HG03108 (cell line): ENCODE results near the gene DNA2.
A peak's percentile ranks its signal among the peaks of the same experiment; 100 is the strongest.
"Not testable (repeated sequence)": the region's sequence is repeated elsewhere in the genome, so short reads cannot be mapped to it uniquely, and the experiment has no call there.

ENCODE experiments used
- ATAC-seq: cut with Tn5 transposase; IDR thresholded peaks from one replicate; pipeline ENCODE4 v1.9.1; 2021; ENCODE audit warnings: moderate library complexity; ENCODE audit not compliant: unreplicated experiment

DNA2 gene

DNA sequence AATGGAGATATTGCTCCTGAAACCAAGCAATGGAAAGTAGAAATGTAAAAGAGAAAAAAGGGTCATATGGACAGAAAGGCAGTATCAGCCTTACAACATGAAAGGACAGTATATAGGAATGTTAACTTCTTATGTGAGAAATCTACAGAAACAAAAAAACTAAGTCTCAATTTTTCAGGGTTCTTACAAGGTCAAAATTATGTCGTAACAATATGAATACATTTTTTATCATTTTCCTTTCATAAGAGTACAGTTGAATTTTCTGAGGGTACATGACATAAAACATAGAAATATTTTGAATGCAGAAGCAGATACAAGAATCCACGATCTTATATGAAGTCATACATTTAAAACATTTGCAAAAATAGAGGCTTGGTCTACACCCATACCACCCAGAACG, 10.7 kb downstream of the DNA2 start:
- no peak for ATAC-seq

DNA sequence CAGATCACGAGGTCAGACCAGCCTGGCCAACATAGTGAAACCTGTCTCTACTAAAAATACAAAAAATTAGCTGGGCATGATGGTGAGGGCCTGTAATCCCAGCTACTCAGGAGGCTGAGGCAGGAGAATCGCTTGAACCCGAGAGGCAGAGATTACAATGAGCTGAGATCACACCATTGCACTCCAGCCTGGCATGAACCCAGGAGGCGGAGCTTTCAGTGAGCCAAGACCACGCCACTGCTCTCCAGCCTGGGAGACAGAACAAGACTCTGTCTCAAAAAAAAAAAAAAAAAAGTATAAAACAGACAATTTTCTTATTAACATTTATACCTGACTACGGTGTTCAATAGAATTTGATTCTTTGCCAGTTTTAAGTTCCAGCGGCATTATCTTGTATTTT, 22.1 kb downstream of the DNA2 start:
- ATAC-seq: not testable (repeated sequence)

DNA sequence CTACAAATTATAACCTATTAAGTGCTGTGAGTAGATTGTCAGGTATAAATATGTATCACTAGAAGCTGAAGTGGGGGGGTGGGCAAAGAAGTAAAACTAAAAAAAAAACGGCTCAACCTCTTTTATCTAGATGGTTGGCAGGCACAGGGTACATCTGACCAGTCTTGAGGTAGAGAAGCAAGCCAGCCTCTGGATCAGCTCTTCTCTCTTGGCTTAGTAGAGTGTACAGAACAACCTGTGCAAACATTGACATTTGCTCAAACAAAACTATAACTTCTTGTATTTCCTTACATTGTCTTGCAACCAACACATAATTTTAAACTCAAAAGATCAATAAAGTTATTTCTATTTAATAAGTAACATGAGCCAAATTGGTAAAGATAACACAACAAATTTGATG, 25.6 kb downstream of the DNA2 start:
- no peak for ATAC-seq

DNA sequence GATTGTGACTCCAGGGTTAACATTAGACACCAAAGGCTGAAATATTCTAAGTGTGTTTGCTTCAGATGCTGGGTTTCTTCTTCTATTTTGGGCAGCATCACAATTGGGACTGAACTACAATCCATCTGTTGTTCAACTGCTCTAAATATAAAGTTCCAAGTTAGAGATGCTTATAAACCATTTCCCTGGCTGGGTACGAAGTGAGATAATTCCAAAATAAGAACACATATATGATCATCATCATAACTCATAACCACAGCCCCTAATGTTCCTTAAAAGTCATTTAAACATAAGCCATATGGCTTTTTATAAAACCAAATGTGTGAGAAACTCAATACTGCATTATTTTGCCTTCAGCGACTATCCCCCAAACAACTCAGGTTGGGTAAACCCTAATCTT, 28.8 kb downstream of the DNA2 start:
- ATAC-seq: no peak

DNA sequence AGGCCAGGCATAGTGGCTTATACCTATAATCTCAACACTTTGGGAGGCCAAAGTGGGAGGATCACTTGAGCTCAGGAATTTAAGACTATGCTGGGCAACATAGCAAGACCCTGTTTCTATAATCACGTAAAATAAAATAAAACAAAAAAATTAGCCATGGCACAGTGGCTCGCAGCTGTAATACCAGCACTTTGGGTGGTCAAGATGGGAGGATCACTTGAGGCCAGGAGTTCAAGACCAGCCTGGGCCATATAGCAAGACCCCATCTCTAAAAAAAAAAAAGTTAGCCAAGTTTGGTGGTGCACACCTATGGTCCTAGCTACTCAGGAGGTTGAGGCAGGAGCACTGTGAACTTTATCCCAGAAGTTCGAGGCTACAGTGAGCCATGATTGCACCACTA, 30.9 kb downstream of the DNA2 start:
- no peak for ATAC-seq

DNA sequence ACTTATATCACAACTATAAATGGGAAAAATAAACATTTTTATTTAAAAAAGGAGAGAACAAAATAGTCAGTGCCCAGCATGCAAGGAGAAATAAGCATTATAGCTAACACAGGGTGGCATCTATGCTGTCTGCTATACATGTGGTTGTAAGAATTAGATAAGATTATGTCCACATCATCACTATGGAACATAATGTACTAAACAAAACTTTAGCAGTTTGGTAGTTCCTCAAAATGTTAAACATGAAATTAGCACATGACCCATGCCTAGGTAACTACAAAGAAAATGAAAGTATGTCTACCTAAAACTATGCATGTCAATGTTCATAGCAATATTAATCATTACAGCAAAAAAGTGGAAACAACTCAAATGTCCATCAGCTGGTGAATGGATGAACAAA, 36.0 kb downstream of the DNA2 start:
- no peak for ATAC-seq

DNA sequence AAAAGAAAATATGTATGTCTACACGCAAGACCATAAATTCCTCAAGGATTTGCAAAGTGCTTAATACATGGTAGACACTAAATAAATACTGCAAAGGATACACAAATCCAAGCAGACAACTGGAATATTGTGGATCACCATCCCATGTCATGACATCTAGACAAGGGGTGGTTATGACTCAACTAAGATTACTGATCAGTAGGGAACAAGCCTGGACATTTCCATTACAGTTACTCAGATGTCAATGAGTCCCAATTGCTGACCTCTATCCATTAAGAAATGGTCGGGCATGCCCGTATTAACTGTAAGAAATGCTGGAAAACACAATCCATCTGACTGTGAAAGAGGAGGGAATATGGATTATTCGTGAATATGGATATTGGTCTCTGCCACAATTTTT, 37.1 kb downstream of the DNA2 start:
- no peak for ATAC-seq

DNA sequence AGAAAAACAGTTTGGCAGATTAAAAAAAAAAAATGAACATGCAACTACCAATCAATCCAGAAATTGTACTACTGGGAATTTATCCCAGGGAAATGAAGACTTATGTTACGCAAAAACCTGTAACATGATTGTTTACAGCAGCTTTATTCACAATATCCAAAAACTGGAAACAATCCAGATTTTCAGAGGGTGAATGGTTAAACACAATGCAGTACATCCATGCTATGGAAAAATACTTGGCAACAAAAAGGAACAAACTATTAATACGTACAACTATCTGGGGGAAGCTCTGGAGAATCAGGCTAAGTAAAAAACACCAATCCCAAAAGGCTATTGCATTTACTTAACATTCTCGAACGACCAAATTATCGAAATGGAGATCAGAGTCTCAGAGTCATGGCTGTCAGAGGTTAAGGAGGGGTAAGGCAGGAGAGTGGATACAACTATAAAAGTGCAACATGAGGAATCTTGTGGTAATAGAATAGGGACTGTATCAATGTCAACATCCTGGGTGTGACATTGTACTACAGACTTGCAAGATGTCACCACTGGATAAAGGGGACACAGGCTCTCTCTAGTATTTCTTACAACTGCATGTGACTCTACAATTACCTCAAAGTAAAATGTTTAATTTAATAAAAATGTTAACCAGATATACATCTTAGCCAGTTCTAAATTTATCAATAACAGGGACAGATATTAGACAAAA, 43.2 kb downstream of the DNA2 start:
- ATAC-seq: no peak

DNA sequence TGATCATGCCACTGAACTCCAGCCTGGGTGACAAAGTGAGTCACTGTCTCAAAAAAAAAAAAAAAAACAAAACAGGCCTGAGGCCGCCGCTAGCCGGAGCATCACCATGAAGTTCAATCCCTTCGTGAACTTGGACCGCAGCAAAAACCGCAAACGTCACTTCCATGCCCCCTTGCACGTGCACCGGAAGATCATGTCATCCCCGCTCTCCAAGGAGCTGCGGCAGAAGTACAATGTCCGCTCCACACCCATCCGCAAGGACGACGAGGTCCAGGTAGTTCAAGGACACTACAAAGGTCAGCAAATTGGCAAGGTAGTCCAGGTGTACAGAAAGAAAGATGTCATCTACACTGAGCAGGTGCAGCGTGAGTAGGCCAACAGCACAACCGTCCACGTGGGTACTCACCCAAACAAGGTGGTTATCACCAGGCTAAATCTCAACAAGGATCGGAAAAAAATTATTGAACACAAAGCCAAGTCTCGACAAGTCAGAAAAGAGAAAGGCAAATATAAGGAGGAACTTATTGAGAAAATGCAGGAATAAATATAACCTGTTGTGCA, 47.2 kb downstream of the DNA2 start:
- no peak for ATAC-seq

DNA sequence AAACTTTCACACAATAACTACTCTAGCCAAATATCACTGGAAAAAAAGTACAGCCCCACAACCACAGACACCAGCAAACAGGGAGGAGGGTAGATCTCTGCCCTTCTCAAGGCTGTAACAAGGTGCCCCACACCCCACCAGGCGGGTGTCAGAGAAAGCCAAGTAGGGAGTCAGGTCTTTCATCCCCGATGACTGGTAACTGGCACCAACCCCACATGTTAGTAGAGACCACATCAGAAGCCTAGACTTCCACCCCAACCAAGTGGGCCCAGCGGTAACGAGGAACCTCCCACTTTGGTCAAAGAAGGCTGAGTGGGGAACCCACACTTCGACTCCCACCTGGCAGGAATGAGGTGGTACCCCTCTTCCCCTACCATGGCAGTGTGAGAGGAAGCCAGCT, 48.3 kb downstream of the DNA2 start:
- ATAC-seq: no peak

DNA sequence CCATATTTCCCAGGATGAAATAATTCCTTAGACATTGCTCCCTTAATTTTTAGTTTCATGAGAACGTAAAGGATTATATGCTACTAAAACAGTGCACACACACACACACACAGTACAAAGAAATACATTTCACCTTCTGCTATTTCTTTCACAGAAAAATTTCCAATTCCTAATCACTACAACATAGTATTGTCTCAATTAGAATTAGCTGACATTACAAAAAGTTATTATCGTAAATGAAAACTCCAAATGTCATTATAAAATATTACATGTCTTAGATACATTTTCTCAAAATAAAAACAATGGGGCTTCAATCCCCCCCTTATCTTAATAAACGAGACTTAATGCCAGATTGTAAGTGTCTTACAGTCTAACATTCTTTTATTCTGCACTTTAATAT, 52.4 kb downstream of the DNA2 start:
- no peak for ATAC-seq

DNA sequence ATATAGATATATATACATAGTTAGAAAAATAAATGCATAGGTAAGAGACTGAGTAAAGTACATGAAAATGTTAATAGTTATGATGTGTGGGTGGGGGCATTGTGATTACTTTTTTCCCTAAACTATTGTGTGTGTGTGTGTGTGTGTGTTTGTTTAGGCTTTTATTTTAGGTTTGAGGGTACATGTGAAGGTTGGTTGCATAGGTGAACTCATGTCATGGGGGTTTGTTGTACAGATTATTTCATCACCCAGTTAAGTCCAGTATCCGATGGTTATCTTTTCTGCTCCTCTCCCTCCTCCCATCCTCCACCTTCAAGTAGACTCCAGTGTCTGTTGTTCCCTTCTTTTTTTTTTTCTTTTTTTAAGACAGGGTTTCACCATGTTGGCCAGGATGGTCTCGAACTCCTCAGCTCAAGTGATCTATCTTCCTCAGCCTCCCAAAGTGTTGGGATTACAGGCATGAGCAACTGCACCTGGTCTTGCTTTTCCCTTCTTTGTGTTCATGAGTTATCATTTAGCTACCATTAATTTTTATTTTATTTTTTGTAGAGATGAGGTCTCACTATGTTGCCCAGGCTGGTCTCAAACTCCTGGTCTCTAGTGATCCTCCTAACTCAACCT, 62.8 kb downstream of the DNA2 start:
- ATAC-seq: no peak

DNA sequence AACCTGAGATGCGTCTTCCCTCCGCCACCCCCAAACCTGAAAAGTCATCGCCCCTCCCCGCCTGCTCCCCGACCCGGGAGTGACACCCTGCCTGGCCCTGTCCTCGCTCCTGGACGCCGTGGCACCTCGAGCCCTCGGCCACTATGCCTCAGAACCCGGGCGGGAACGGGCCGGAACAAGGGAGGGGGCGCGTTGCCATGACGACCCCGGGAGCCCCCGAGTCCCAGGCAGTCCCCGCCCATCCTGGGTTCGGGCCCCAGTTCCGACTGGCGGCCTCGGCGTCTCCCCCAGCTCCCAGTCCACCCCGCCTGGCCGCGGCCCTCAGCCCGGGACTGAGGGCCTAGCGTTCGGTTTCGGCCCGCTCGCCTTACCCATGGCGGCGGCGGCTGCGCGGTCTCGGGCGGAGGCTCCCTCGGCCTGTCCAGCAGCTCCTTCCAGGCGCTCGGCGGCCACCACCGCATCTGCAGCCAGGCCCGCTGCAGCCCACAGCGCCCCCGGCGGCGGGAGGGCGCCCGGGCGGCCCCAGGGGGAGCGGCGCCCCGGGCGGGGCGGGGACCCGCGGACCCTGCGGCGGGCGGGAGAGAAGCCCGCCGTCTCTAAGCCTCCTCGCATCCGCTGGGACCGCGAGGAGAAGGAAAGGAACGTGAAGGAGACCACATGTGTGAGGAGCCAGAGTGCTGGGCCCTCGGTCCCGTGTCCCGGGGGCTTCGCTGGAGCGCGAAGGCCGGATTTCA, 64.8 kb downstream of the DNA2 start, which contains the start of gene RUFY2:
Gene RUFY2, minus strand, starts transcription at position 463 of the 734 bp plus-strand sequence. Its CDS starts 88 bp downstream, at position 375.
- peak; percentile 93 for ATAC-seq

DNA sequence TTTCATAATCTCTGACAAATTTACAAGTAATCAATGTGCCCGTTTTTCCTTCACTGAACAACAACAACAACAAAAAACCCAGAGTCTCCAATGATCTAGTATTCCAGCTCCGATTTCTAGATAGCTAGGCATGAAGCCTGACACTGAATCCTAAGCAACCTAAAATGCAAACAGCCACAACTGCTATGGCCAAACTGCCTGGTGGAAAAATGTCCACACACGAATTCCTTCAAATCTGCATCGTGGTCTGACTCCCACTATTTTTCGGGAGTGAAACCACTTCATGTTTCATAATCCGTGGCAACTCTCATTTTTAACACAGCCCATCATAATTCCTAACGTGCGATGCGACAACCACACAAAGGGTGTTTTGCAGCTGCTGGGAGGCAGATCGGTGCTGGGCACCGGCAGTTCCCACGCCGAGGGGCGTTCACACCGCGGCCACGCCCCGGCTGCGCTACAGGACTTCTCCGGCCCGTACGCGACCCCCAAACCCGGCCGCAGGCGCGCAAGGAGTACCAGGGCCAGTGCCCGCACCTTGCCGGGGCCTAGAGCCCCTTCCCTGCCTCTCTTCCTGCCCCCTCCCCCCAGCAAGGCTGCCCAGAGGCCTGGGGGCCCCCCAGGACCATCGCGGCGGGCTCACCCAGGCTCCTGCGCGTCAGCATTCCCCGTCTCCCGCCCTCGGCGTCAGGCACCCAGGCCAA, 65.5 kb downstream of the DNA2 start:
- peak; percentile 30 for ATAC-seq

DNA sequence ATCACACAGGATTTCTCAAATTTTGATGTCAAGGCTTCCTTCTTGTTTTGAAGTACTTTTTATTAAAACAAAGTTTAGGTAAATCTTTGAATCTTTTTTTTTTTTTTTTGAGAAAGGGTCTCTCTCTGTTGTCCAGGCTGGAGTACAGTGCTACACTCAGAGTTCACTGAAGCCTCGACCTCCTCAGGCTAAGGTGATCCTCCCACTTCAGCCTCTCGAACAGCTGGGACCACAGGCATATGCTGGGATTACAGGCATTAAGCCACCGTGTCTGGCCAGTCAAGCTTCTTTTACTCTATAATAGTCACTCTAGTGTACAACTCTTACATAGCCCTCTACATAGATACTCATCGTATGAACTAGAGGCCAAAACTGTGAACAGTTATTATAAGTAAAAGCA, 68.1 kb downstream of the DNA2 start:
- no peak for ATAC-seq

DNA sequence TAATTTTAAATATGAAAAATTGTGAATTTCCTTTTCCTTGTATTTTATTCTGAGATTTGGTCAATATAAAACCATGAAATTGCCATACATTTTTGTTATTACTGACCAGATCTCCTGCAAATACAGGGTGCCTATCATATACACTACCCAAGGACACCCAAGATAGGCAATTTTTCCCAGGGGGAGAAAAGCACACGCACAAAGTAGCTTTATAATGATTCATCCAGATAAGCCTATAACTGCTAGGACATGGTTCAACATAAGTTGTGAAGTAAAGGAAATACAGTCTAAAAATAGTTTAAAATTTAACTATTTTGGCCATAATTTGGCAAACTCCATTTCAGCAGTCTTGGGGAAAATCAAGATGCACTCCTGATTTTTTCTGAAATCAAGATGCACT, 69.5 kb downstream of the DNA2 start:
- no peak for ATAC-seq

DNA sequence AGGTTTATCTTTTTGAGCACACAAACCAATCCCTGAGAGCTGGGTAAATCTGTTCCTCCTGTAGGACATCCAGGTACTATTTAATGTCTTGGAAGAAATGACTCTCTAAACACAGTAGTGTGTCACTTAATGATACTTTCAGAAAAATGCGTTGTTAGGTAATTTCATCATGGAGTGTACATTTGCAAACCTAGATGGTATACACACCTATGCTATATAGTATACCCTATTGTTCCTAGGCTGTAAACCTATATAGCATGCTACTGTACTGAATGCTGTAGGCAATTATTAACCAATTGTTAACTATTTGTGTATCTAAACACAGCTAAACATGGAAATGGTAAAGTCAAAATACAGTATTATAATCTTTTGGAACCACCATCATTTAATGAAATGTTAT, 74.8 kb downstream of the DNA2 start:
- ATAC-seq: no peak

DNA sequence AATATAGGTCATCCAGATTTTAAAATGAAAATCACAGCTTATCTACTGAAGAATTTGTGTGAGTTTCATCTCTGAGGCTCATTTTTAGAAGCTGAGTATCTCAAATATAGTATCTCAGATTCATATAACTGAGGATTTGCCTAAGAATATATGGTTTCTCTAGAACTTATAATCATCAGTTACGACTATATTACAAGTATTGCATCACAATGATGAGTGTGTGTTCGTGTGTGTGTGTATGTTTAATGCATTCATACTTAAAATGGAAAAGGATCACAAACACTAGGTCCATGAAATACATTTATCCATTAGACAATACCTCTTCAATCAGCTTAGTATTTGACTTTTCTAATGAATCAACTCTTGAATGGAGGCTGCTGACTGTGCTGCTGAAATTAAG, 86.0 kb downstream of the DNA2 start:
- ATAC-seq: no peak

DNA sequence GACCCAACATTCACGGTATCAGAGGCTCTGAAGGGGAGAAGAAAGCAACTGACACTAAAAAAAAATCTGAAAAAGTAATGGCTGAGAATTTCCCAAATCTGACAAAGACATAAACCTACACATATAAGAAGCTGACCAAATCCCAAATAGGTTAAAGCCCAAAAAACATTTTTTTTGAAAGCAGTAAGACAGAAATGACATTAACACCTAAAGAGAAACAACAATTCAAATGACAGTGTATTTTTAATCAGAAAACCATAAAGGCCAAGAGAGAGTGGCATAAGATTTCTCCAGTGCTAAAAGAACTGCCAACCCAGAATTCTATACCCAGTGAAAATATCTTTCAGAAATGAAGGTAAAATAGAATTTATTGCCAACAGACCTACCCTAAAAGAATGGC, 100.2 kb downstream of the DNA2 start:
- no peak for ATAC-seq

DNA sequence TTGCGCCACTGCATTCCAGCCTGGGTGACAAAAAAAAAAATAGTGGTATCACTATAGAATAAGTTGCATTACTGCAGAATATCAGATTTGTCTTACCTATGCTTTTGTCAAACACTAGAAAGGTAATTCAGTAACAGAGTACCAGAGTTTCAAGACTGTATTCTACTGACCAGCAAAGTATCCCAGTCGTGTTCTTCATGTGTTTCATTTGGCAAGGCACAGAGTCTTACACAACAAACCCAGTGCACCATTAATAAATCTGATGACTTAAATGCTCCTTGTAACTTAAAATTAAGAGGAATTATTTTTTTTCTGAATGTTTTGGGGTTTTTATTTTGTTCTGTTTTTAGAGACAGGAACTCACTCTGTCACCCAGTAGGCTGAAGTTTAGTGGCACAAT, 104.7 kb downstream of the DNA2 start:
- ATAC-seq: no peak

DNA sequence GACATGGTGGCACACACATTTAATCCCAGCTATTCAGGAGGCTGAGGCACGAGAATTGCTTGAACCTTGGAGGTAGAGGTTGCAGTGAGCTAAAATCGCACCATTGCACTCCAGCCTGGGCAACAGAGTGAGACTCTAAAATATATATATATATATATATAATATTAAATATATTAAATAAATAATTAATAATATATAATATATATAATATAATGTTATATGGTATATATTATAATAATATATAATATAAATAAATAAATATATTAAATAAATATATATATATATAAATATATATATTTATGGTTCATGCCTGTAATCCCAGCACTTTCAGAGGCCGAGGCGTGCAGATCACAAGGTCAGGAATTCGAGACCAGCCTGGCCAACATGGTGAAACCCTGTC, 105.2 kb downstream of the DNA2 start:
- ATAC-seq: no peak
